GM18873 (cell line): ENCODE data around the gene ZNF609.
"Not testable (repeated sequence)": the region's sequence is repeated elsewhere in the genome, so short reads cannot be mapped to it uniquely, and the experiment has no call there.

ENCODE experiments used
- ATAC-seq: cut with Tn5 transposase; IDR thresholded peaks from one replicate; pipeline ENCODE4 v1.9.1; 2021; ENCODE audit warnings: mild to moderate bottlenecking, moderate library complexity, moderate number of reproducible peaks; ENCODE audit not compliant: unreplicated experiment, low FRiP score

ZNF609 gene

DNA sequence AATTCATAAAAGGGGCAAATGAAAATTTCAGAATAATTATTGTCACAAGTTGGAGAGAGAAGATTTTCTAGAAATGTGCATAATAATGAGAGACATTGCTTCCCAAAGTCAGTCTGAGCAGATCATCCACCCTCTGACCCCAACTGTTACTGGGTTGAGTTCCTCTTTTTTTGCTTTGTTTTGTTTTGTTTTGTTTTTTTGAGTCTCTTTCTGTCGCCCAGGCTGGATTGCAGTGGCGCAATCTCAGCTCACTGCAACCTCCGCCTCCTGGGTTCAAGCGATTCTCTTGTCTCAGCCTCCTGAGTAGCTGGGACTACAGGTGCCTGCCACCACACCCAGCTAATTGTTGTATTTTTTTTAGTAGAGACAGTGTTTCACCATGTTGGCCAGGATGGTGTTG lies 179.4 kb downstream of the ZNF609 start:
- not testable (repeated sequence) for ATAC-seq

DNA sequence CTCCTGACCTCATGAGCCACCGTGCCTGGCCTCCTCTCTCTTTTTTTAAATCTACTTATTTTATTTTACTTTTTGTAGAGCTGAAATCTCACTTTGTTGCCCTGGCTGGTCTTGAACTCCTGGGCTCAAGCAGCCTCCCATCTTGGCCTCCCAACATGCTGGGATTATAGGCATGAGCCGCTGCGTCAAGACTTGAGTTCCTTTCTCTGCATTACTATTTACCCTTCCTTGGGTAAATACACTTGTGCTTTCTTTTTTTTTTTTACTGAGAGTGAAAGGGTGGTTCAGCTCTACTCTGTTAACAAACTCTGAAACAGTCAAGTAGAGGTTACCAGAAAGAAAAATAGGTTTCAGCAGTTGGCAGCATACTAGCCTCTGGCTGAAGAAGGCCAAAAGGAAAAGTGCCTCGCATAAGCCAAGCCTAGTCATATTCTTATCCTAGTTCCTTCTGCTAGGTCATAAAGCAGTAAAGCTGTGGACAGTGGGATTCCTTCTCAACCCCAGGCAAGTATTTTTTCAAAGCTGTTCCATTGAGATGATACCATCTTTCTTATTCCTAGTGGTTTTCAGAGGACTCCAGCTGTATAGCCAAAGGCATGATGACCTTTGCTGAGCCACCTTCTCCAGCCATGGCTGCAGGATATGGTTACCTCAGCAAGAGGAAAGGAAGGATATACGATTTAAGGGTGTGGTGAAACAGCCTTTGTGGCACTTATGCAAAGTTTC lies 179.9 kb downstream of the ZNF609 start:
- ATAC-seq = no peak

DNA sequence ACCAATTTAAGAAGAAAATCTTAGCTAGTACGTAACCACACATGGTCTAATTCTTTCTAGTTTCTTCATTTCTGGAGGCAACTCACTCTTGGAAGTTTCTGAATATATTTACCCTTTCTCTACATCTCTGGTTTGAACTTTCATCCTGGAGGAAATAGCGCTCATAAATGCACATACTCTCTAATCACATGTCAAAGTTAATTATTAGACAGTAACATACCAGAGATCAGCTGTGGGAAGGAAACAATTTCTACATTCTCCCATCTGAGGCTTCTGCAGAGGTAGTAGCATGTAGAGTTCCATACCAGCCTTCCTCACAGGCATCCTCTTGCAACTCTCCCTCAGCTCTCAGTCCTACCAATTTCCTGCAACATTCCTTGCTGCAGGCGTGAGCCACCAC lies 182.5 kb downstream of the ZNF609 start:
- ATAC-seq = no peak

DNA sequence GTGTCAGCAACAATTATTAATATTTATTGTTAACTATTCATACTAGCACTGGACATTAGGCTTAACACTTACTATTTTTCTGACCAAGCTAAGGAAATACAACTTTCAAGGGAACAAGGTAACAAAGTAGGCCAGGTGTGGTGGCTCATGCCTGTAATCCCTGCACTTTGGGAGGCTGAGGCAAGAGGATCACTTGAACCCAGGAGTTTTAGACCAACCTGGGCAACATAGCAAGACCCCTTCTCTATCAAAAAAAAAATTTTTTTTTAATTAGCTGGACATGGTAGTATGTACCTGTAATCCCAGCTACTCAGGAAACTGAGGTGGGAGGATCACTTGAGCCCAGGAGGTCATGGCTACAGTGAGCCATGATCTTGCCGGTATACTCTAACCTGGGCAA lies 183.3 kb downstream of the ZNF609 start:
- ATAC-seq = no peak

DNA sequence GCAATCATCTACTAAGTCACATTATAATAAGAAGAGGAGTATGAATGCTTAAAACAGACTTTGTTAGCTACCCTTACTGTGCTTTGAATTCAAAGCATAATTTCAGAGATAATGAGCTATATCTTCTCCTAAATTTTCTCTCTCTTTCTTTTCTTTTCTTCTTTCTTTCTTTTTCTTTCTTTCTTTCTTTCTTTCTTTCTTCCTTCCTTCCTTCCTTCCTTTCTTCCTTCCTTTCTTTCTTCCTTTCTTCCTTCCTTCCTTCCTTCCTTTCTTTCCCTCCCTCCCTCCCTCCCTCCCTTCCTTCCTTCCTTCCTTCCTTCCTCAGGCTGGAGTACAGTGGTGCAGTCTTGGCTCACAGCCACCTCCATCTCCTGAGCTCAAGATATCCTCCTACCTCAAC lies 184.4 kb downstream of the ZNF609 start:
- not testable (repeated sequence) for ATAC-seq

DNA sequence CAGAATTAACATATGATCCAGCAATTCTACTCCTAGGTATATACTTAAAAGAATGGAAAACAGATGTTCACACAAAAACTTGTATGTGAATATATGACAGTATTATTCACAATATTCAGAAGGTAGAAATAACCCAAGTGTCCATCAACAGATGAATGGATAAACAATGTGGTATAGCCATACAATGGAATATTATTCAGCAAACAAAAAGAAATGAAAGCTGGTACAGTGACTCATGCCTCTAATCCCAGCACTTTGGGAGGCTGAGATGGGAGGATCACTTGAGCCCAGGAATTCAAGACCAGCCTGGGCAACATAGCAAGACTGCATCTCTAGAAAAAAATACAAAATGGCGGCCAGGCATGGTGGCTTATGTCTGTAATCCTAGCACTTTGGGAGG lies 185.6 kb downstream of the ZNF609 start:
- no peak for ATAC-seq

DNA sequence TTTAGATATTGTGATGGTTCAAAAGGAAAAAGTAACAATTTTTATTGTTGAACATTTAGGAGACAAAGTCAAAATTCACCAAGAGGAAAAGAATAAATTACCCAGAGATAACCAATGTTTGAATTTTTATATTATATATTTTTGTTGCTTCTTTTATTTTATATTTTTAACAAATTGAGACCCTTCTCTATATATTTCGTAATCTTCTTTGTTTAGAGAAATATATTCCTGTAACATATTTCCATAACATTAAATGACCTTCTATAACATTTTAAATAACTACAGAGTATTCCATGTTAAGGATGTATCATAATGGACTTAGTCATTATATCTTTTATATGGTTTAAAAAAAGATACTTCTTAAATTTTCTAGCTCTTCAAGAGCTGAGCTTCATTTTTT lies 187.0 kb downstream of the ZNF609 start:
- no peak for ATAC-seq

DNA sequence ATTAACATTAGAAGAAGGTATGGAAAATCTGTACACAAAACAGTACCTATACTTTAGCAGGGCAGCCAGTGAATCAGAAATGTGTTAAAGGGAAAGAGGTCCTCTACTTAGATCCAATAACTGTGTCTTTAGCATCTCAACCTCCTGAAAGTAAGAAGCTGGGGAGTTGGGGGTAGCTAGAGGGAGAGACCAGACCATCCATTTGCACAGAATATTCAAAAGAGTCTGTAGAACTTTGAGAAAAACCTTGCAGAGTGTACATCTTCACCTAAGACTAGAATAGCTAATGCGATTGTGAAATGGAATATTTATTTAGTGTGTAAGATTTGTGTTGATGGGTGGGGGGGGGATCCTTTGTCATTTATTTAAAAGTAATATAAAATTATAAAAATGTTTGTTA lies 190.2 kb downstream of the ZNF609 start:
- ATAC-seq = no peak

DNA sequence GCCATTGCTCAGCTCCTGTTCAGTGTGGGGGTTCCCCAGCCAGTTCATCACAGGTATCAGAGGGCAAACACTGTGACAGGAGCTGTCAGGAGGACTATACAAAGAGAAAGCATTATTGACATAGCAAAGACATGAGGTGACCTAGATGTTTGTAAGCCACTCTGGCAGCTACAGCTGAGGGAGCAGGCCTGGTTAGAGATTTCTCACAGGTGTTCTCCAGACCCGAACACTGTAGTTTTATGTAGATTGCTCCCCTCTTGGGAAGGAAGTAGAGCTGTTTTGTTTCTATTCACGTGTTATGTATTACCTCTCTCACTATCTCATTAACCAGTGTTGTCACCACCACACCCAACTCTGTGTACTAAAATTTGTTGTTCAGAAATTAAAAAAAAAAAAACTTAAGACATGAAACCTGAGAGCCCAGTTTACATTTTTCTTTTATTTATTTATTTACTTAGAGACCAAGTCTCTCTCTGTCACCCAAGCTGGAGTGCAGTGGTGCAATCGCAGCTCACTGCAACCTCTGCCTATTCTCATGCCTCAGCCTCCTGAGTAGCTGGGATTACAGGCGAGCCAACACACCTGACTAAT lies 191.3 kb downstream of the ZNF609 start:
- ATAC-seq = no peak

DNA sequence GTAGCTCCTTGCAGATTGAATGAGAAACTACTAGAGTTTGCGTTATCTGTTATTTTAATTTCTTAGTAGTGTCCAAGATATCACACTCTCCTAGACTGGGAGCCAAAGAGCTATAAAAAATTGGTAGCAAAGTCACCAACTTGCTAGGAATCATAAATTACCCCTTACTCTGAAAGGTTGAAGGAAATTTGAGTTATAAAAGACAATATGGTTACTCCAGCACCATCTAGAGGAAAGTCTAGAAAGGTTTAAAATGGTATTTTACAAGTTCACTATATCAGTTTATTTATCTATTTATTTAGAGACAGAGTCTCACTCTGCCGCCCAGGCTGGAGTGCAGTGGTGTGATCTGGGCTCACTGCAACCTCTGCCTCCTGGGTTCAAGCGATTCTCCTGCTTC lies 193.4 kb downstream of the ZNF609 start:
- ATAC-seq = no peak

DNA sequence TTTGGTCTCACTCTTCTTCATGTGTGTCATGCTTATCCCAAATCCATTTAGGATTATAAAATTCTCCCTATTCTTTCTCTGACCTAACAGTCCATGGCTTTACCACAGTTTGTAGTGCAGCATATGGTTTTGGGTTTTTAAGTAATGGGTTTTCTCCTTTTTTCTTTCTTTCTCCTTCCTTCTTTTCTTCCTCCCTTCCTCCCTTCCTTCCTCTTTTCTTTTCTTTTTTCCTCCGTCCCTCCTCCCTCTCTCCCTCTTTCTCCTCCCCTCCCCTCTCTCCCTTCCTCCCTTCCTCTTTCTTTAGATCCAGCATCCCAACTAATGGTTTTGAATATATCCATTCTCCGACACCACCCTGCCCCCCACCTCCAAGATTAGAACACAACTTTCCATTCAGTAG lies 196.1 kb downstream of the ZNF609 start:
- ATAC-seq = no peak

DNA sequence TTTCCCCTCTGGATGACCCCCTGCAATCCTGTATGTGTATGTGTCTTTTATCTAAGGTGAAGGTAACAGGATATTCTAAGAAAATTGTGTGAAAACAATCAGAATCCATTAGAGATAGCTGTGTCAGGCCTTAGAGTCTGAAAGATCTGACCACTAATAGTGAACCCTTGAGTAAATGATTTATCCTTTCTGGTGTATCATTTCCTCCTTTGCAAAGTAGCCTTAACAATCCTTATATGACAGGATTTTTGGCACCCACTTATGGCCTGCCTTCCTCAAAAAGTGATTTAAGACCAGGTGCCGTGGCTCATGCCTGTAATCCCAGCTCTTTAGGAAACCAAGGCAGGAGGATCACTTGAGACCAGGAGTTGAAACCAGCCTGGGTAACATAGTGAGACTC lies 204.8 kb downstream of the ZNF609 start:
- ATAC-seq = no peak

DNA sequence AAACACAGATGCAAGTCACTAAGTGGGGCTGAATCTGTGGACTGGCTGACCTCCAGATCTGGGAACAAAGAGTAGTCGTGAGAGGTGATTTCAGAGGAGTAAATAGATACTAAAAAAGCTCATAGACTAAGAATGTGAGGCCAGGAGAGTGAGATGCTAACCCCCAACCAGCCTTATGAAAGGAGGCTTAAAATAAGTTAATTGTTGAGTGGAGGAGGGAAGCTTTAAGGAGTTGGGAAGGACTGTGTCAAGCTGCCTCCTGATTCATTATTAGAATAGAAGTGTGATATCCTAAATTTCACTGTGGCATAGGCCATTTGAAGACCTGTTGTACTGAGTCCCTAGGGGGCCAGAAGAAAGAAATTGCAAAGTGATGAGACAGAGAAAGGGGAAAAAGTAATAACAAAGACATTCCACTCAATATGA lies 207.4 kb downstream of the ZNF609 start:
- ATAC-seq = no peak

DNA sequence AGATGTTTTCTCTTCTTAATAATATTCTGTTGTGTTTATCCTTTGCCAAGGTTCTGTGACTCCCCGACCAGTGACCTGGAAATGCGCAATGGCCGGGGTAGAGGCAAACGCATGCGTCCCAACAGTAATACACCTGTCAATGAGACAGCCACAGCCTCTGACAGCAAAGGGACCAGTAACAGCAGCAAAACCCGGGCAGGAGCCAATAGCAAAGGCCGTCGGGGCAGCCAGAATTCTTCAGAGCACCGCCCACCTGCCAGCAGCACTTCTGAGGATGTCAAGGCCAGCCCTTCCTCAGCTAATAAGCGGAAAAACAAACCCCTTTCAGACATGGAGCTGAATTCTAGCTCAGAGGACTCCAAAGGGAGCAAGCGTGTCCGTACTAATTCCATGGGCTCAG lies 213.5 kb downstream of the ZNF609 start:
- ATAC-seq = no peak

DNA sequence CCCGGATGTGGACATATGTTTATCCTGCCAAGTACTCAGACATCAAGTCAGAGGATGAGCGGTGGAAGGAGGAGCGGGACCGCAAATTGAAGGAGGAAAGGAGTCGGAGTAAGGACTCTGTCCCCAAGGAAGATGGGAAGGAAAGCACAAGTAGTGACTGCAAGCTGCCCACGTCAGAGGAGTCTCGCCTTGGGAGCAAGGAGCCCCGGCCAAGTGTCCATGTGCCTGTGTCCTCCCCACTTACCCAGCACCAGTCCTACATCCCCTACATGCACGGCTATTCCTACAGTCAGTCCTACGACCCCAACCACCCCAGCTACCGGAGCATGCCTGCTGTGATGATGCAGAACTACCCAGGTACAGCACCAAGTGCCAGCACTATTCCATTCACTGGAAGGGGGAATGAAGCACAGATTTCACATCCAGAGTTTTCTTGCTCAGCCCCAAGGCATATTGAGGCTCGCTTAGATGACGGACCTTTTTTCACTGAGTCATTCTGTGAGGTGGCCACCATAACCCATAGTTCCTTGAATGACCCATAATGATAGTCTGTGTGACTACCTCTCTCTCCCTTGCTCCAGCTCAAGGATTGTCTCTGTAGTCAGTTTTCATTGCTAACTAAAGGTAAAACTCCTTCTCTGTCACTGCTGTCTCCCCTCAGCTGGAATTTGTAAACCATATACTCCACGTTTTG lies 217.9 kb downstream of the ZNF609 start:
- no peak for ATAC-seq

DNA sequence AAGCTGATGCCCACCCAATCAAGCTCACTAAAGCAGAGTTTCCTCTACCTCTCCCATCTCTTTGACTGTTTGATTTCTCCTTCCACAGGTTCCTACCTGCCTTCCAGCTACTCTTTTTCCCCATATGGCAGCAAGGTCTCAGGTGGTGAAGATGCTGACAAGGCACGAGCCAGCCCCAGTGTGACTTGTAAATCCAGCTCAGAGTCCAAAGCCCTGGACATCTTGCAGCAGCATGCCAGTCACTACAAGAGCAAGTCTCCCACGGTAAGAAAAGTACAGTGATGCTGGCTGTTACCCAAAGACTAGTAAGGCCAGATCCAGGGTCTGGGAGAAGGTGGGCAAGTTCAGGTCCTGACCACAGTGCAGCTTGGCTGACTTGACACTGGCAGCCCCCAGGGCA lies 219.7 kb downstream of the ZNF609 start:
- no peak for ATAC-seq

DNA sequence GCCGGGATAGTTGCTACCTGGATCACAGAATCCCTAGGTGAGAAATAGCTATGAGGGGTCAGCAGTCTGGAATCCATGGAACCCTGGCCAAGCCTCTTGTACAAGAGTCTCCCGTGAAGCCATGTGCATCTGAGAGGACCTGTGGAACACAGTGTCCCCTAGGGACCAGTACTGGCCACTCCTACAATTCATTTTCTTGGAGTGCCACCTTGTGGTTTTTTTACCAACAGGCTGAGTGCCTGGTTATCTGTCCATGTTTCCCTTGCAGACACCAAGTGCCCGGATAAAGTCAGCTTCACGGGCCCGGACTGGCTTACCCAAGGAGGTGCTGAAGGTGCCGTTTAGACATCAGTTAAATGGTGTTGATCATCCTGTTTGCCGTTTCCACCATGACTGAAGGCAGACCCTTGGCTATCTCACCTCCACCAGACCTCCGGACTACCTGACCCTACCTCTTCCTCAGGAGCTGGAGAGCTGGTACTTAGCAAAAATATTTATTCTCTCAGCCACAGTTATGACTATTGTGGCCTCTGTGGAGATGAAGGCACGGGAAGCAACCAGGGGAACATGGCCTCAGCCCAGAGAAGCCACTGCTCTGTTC lies 221.1 kb downstream of the ZNF609 start:
- no peak for ATAC-seq

DNA sequence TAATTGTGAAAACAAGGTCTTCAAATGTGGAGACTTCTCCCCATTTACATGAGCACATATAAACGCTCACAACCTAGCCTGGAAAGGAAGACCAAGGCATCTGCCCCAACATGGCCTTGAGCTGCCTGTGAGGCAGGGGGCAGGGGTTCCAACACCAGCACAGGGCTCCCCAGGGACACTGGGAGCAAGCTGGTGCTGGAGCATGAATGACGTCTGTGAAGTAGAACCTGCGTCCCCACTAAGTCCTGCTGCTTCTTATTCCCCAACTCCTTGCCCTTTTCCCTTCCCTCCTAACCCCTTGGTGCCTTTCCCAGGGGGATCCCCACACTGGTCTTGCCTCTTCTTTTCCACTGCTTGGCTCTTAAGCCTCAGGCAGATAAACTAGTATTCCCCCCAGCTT lies 221.9 kb downstream of the ZNF609 start:
- no peak for ATAC-seq

DNA sequence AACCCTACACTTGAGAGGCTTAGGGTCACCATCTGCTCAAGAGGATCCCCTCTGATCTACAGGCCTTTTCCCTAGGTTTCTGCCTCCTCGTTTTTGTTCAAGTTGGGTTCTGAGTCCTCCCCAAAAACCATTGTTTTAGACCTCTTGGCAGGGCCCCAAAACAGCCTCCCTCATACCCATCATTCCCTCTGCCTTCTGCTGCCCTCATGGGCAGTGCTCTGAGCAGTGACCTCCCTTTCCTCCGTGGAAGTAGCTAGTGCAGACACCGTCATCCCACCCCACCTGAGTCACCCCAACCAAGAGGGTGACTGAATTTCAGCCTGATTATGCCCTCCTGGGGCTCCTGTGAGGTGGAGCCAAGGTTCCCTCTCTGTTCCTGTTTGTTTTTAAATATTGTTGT lies 223.0 kb downstream of the ZNF609 start:
- no peak for ATAC-seq

DNA sequence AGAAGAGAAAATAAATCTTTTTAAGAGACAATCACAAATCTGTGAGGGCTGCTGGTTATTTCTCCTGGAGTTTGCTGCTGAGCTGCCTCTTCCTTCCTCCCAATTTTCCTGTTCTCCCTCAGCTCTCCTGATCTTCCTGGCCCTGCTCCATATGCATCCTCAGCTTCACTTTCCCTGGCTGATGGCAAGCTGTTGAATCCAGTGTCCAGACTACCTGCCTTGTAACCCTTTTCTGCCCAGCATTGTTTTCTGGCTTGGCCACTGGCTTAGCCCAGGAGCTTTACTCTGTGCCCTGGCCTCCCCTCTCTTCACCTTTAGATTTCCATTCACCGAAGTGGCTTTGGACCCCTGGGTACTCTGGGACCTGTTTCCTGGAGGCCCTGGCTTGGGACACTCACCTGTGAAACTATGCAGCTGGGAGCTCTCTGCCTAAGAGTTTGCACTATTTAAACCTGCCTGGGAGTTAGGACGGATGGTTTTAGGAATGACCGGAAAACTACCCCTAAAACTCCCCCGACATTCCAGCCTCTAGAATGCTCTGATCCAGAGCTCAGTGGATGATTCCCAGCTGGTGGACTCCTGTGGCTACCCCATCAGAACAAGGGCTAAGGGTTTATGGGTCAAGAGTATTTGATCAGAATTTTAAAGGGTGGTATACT lies 225.0 kb downstream of the ZNF609 start:
- no peak for ATAC-seq

DNA sequence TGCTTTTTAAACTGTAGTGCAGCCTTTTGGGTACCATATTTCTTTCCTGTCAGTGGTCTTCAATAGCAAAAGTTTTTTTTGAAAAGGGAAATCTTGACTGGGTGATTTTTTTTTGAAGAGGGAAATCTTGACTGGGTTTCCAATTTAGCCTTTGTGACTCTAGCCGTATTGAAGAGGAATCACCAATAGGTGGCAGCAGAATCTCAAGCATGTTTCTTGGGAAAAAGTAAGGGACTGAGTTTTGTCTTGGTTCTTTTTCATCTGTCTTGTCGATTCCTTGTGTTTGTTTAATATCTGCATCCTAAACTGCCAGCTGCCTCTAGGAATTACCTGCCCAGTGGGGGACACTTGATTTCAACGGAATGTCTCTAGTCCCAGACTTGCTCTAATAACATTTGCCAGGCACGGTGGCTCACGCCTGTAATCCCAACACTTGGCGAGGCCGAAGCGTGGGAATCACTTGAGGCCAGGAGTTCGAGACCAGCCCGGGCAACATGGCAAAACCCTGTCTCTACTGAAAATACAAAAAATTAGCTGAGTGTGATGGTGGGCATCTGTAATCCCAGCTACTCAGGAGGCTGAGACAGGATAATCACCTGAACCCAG lies 225.9 kb downstream of the ZNF609 start:
- no peak for ATAC-seq
